Stimulated activated CD8-positive, alpha-beta memory T cell treated with anti-CD3 and anti-CD28 coated beads, Interleukin-2, amount 100 ng/mL, for 1 hour (primary cell): Measurements from ENCODE around the gene LCN2.
"Not testable (repeated sequence)": the region's sequence is repeated elsewhere in the genome, so short reads cannot be mapped to it uniquely, and the experiment has no call there.

Source experiments
- DNase-seq, 2 donors: peaks; one replicate each; pipeline ENCODE4 v3.0.0-alpha.2; 2020; ENCODE audit warnings: low read depth in 2 of 2

The LCN2 gene

GRCh38 chr9:128167209-128167608 is 18.0 kb downstream of the LCN2 start:
- DNase-seq, result no peak

- DNase-seq, result no peak
Observed at GRCh38 chr9:128168731-128169308, 19.6 kb downstream of the LCN2 start.

- DNase-seq, result no peak
Observed at GRCh38 chr9:128169492-128169891, 20.2 kb downstream of the LCN2 start.

- DNase-seq, result no peak
Observed at GRCh38 chr9:128169925-128170324, 20.7 kb downstream of the LCN2 start.

GRCh38 chr9:128174062-128174461 is 24.8 kb downstream of the LCN2 start:
- DNase-seq, result no peak

- DNase-seq, result no peak
Observed at GRCh38 chr9:128175102-128175563, 25.9 kb downstream of the LCN2 start.

- DNase-seq, result no peak
Observed at GRCh38 chr9:128175726-128176125, 26.5 kb downstream of the LCN2 start.

GRCh38 chr9:128178806-128179431 is 29.7 kb downstream of the LCN2 start:
- no peak for DNase-seq

- DNase-seq, result no peak
Observed at GRCh38 chr9:128180001-128180400, 30.7 kb downstream of the LCN2 start.

- DNase-seq, result no peak
Observed at GRCh38 chr9:128180447-128180846, 31.2 kb downstream of the LCN2 start.

- DNase-seq, result not testable (repeated sequence)
Observed at GRCh38 chr9:128181480-128181879, 32.2 kb downstream of the LCN2 start.

GRCh38 chr9:128182893-128183588 is 33.8 kb downstream of the LCN2 start:
- DNase-seq, result no peak

- DNase-seq, result no peak
Observed at GRCh38 chr9:128185979-128186965, 37.0 kb downstream of the LCN2 start.

GRCh38 chr9:128187361-128187760 is 38.1 kb downstream of the LCN2 start:
- DNase-seq, result no peak

GRCh38 chr9:128188209-128188608 is 39.0 kb downstream of the LCN2 start:
- DNase-seq, result no peak

GRCh38 chr9:128190013-128190412 is 40.8 kb downstream of the LCN2 start:
- no peak for DNase-seq

GRCh38 chr9:128190516-128191405 is 41.5 kb downstream of the LCN2 start:
- peak in 1 of 2 donors; percentile 19 for DNase-seq

GRCh38 chr9:128191406-128192046 is 42.3 kb downstream of the LCN2 start, which contains the start of gene CIZ1:
Gene CIZ1, minus strand, starts transcription at chr9:128191572. Its CDS starts 715 bp downstream, at chr9:128190857.
- peak; percentile 39 to 61 for DNase-seq

GRCh38 chr9:128192601-128193371 is 43.5 kb downstream of the LCN2 start:
- DNase-seq, result peak in 1 of 2 donors; percentile 28
